ENCODE measurements around the gene ARHGEF26.

Gene ARHGEF26

GRCh38 chr3:154131830-154132229, 10.6 kb downstream of the ARHGEF26 start:
- no peaks in the 10 kb centered on the region for H3K27me3 ChIP-seq (ENCODE audit: insufficient read depth, poor library complexity, severe bottlenecking)
- no peaks in the 10 kb centered on the region for H3K9me3 ChIP-seq (ENCODE audit: severe bottlenecking)
- H3K36me3 ChIP-seq (ENCODE audit: low read depth) = no peaks in the 10 kb centered on the region
- DNase-seq (ENCODE audit: low spot score) (no peak), ATAC-seq (ENCODE audit: low read depth) (no peak)
- H3K4me1 ChIP-seq (ENCODE audit: insufficient read depth, poor library complexity, severe bottlenecking) = no peaks in the 10 kb centered on the region
- TF ChIP-seq CTCF (IDR thresholded peaks at IDR 0.05; ENCODE audit: poor library complexity, severe bottlenecking) = no peak
- H3K4me3 ChIP-seq (ENCODE audit: severe bottlenecking) = no peak overlapping the region
- no peak overlapping the region for H3K27ac ChIP-seq (ENCODE audit: poor library complexity, severe bottlenecking)

- DNase-seq (ENCODE audit: low spot score) = no peak
- peak; percentile 36; the same call in 1 of the 3 replicates for ATAC-seq (ENCODE audit: low read depth)
- Histone ChIP-seq H3K4me3 (ENCODE audit: severe bottlenecking) (no peak overlapping the region), H3K4me1 (ENCODE audit: insufficient read depth, poor library complexity, severe bottlenecking) (no peaks in the 10 kb centered on the region), H3K27ac (ENCODE audit: poor library complexity, severe bottlenecking) (no peak overlapping the region), H3K36me3 (ENCODE audit: low read depth) (no peaks in the 10 kb centered on the region), H3K9me3 (ENCODE audit: severe bottlenecking) (no peaks in the 10 kb centered on the region), H3K27me3 (ENCODE audit: insufficient read depth, poor library complexity, severe bottlenecking) (no peaks in the 10 kb centered on the region)
- no peak for TF ChIP-seq CTCF (IDR thresholded peaks at IDR 0.05; ENCODE audit: poor library complexity, severe bottlenecking)
Observed at GRCh38 chr3:154132777-154133375, 11.7 kb downstream of the ARHGEF26 start.

GRCh38 chr3:154135511-154136173, 14.5 kb downstream of the ARHGEF26 start:
- DNase-seq (ENCODE audit: low spot score) (no peak), ATAC-seq (ENCODE audit: low read depth) (peak; percentile 58; the same call in 1 of the 3 replicates)
- Histone ChIP-seq H3K27me3 (ENCODE audit: insufficient read depth, poor library complexity, severe bottlenecking) (no peaks in the 10 kb centered on the region), H3K4me1 (ENCODE audit: insufficient read depth, poor library complexity, severe bottlenecking) (no peaks in the 10 kb centered on the region), H3K4me3 (ENCODE audit: severe bottlenecking) (no peak overlapping the region), H3K9me3 (ENCODE audit: severe bottlenecking) (no peaks in the 10 kb centered on the region), H3K36me3 (ENCODE audit: low read depth) (no peaks in the 10 kb centered on the region), H3K27ac (ENCODE audit: poor library complexity, severe bottlenecking) (no peak overlapping the region)
- no peak for TF ChIP-seq CTCF (IDR thresholded peaks at IDR 0.05; ENCODE audit: poor library complexity, severe bottlenecking)

GRCh38 chr3:154137036-154137435, 15.8 kb downstream of the ARHGEF26 start:
- DNase-seq (ENCODE audit: low spot score) = no peak
- no peak overlapping the region for H3K4me3 ChIP-seq (ENCODE audit: severe bottlenecking)
- ATAC-seq (ENCODE audit: low read depth) = no peak
- TF ChIP-seq CTCF (IDR thresholded peaks at IDR 0.05; ENCODE audit: poor library complexity, severe bottlenecking) = no peak
- no peaks in the 10 kb centered on the region for H3K4me1 ChIP-seq (ENCODE audit: insufficient read depth, poor library complexity, severe bottlenecking)
- H3K36me3 ChIP-seq (ENCODE audit: low read depth) = no peaks in the 10 kb centered on the region
- H3K27me3 ChIP-seq (ENCODE audit: insufficient read depth, poor library complexity, severe bottlenecking) = no peaks in the 10 kb centered on the region
- no peak overlapping the region for H3K27ac ChIP-seq (ENCODE audit: poor library complexity, severe bottlenecking)
- no peaks in the 10 kb centered on the region for H3K9me3 ChIP-seq (ENCODE audit: severe bottlenecking)

- H3K9me3 ChIP-seq (ENCODE audit: severe bottlenecking) = no peaks in the 10 kb centered on the region
- no peaks in the 10 kb centered on the region for H3K27me3 ChIP-seq (ENCODE audit: insufficient read depth, poor library complexity, severe bottlenecking)
- H3K27ac ChIP-seq (ENCODE audit: poor library complexity, severe bottlenecking) = no peak overlapping the region
- H3K4me1 ChIP-seq (ENCODE audit: insufficient read depth, poor library complexity, severe bottlenecking) = peaks cover 3% of the 10 kb centered on the region
- ATAC-seq (ENCODE audit: low read depth) = no peak
- no peaks in the 10 kb centered on the region for H3K36me3 ChIP-seq (ENCODE audit: low read depth)
- DNase-seq (ENCODE audit: low spot score) = no peak
- H3K4me3 ChIP-seq (ENCODE audit: severe bottlenecking) = no peak overlapping the region
- no peak for TF ChIP-seq CTCF (IDR thresholded peaks at IDR 0.05; ENCODE audit: poor library complexity, severe bottlenecking)
Observed at GRCh38 chr3:154139996-154140436, 18.8 kb downstream of the ARHGEF26 start.
